ENCODE results near the gene RAB3GAP1. TPM values are rescaled to one million over a fixed set of nuclear protein-coding genes. Genes with fewer than 3 reads are reported as not detected.

The RAB3GAP1 gene
- total RNA-seq, 1 donor from 2014 or later, result 71.2 TPM

- Histone ChIP-seq H3K27ac (no peak overlapping the region), H4K20me1 (ENCODE audit: low read depth) (peaks cover 5% of the 10 kb centered on the region), H3F3A (ENCODE audit: low read depth) (peaks cover 13% of the 10 kb centered on the region), H3K27me3 (peaks cover 12% of the 10 kb centered on the region), H3K36me3 (no peaks in the 10 kb centered on the region), H3K9me3 (ENCODE audit: low read depth) (no peaks in the 10 kb centered on the region), H2AFZ (replicated peaks) (no peak overlapping the region), H3K4me1 (peaks cover 12% of the 10 kb centered on the region), H3K4me3 (no peak overlapping the region), H3K79me2 (ENCODE audit: low read depth) (no peaks in the 10 kb centered on the region), H3K9ac (no peak overlapping the region), H3K4me2 (peak overlapping the region; percentile 58)
- H3K36me3 Mint-ChIP-seq, result no peaks in the 10 kb centered on the region
- H3K9me3 Mint-ChIP-seq, result no peaks in the 10 kb centered on the region
- H3K4me1 Mint-ChIP-seq, result peaks cover 24% of the 10 kb centered on the region
- peak; percentile 74 for DNase-seq (ENCODE audit: low spot score)
- peak overlapping the region; percentile 43 for H3K27ac Mint-ChIP-seq
- H3K4me3 Mint-ChIP-seq, result peak overlapping the region; percentile 35
- peaks cover 3% of the 10 kb centered on the region for H3K27me3 Mint-ChIP-seq (ENCODE audit: insufficient read depth, low read depth)
- TF ChIP-seq EZH2 (IDR thresholded peaks at IDR 0.05) (no peak), EZH2phosphoT487 (IDR thresholded peaks at IDR 0.05) (peak; percentile 57)
Measured at GRCh38 chr2:135005753-135006152, 46.3 kb upstream of the RAB3GAP1 start.

GRCh38 chr2:135009339-135009738 is 42.8 kb upstream of the RAB3GAP1 start:
- DNase-seq (ENCODE audit: low spot score), result no peak
- Histone ChIP-seq H3K4me1 (peaks cover 12% of the 10 kb centered on the region), H4K20me1 (ENCODE audit: low read depth) (peaks cover 5% of the 10 kb centered on the region), H3K9me3 (ENCODE audit: low read depth) (no peaks in the 10 kb centered on the region), H3K27ac (no peak overlapping the region), H3K36me3 (no peaks in the 10 kb centered on the region), H3K4me3 (no peak overlapping the region), H2AFZ (replicated peaks) (no peak overlapping the region), H3K79me2 (ENCODE audit: low read depth) (no peaks in the 10 kb centered on the region), H3K9ac (no peak overlapping the region), H3K27me3 (peaks cover 12% of the 10 kb centered on the region), H3K4me2 (no peak overlapping the region), H3F3A (ENCODE audit: low read depth) (peaks cover 13% of the 10 kb centered on the region)
- H3K27ac Mint-ChIP-seq, result no peak overlapping the region
- H3K9me3 Mint-ChIP-seq, result no peaks in the 10 kb centered on the region
- H3K4me3 Mint-ChIP-seq, result no peak overlapping the region
- no peaks in the 10 kb centered on the region for H3K36me3 Mint-ChIP-seq
- no peaks in the 10 kb centered on the region for H3K27me3 Mint-ChIP-seq (ENCODE audit: insufficient read depth, low read depth)
- H3K4me1 Mint-ChIP-seq, result peaks cover 21% of the 10 kb centered on the region
- no peak for TF ChIP-seq EZH2phosphoT487 (IDR thresholded peaks at IDR 0.05)
- no peak for TF ChIP-seq CTCF (IDR thresholded peaks at IDR 0.05)
- TF ChIP-seq EZH2 (IDR thresholded peaks at IDR 0.05), result no peak

GRCh38 chr2:135010200-135010942 is 41.7 kb upstream of the RAB3GAP1 start:
- Mint-ChIP-seq H3K27me3 (ENCODE audit: insufficient read depth, low read depth) (no peaks in the 10 kb centered on the region), H3K4me1 (peaks cover 13% of the 10 kb centered on the region), H3K36me3 (no peaks in the 10 kb centered on the region), H3K9me3 (no peaks in the 10 kb centered on the region), H3K27ac (no peak overlapping the region), H3K4me3 (no peak overlapping the region)
- no peak overlapping the region for H3K27ac ChIP-seq
- peaks cover 9% of the 10 kb centered on the region for H3K4me1 ChIP-seq
- no peaks in the 10 kb centered on the region for H3K79me2 ChIP-seq (ENCODE audit: low read depth)
- no peak overlapping the region for H2AFZ ChIP-seq (replicated peaks)
- H3K4me3 ChIP-seq, result no peak overlapping the region
- TF ChIP-seq EZH2 (IDR thresholded peaks at IDR 0.05) (no peak), EZH2phosphoT487 (IDR thresholded peaks at IDR 0.05) (no peak), CTCF (IDR thresholded peaks at IDR 0.05) (no peak)
- H4K20me1 ChIP-seq (ENCODE audit: low read depth), result peaks cover 2% of the 10 kb centered on the region
- H3K9me3 ChIP-seq (ENCODE audit: low read depth), result no peaks in the 10 kb centered on the region
- no peak for DNase-seq (ENCODE audit: low spot score)
- no peak overlapping the region for H3K9ac ChIP-seq
- H3K4me2 ChIP-seq, result no peak overlapping the region
- H3F3A ChIP-seq (ENCODE audit: low read depth), result peaks cover 6% of the 10 kb centered on the region
- H3K36me3 ChIP-seq, result no peaks in the 10 kb centered on the region
- peaks cover 2% of the 10 kb centered on the region for H3K27me3 ChIP-seq

- no peak for DNase-seq (ENCODE audit: low spot score)
- Histone ChIP-seq H3K9ac (no peak overlapping the region), H3K27me3 (no peaks in the 10 kb centered on the region), H3K27ac (no peak overlapping the region), H3K79me2 (ENCODE audit: low read depth) (no peaks in the 10 kb centered on the region), H3K36me3 (no peaks in the 10 kb centered on the region), H4K20me1 (ENCODE audit: low read depth) (no peaks in the 10 kb centered on the region), H3K9me3 (ENCODE audit: low read depth) (no peaks in the 10 kb centered on the region), H3K4me3 (no peak overlapping the region), H2AFZ (replicated peaks) (no peak overlapping the region), H3K4me1 (no peaks in the 10 kb centered on the region), H3K4me2 (no peak overlapping the region), H3F3A (ENCODE audit: low read depth) (no peaks in the 10 kb centered on the region)
- Mint-ChIP-seq H3K36me3 (no peaks in the 10 kb centered on the region), H3K4me1 (peaks cover under 1% of the 10 kb centered on the region), H3K4me3 (no peak overlapping the region), H3K9me3 (peaks cover 3% of the 10 kb centered on the region), H3K27me3 (ENCODE audit: insufficient read depth, low read depth) (no peaks in the 10 kb centered on the region), H3K27ac (no peak overlapping the region)
- TF ChIP-seq CTCF (IDR thresholded peaks at IDR 0.05), result no peak
- no peak for TF ChIP-seq EZH2phosphoT487 (IDR thresholded peaks at IDR 0.05)
- no peak for TF ChIP-seq EZH2 (IDR thresholded peaks at IDR 0.05)
Measured at GRCh38 chr2:135011633-135012032, 40.5 kb upstream of the RAB3GAP1 start.
